IPS-18c (cell line): ENCODE results near the gene ANKRD24.
"Not testable (repeated sequence)": the region's sequence is repeated elsewhere in the genome, so short reads cannot be mapped to it uniquely, and the experiment has no call there.

Source experiments
- H3K4me3 ChIP-seq: 2 replicates; pipeline ENCODE4 v1.7.0; 2013; ENCODE audit warnings: low read depth, mild to moderate bottlenecking, low read length, moderate library complexity; ENCODE audit not compliant: insufficient read depth
- H3K9me3 ChIP-seq: one replicate; pipeline ENCODE4 v1.6.1; 2013; ENCODE audit warnings: mild to moderate bottlenecking, low read length, moderate library complexity; ENCODE audit not compliant: control insufficient read depth, insufficient read depth

ANKRD24 gene

DNA sequence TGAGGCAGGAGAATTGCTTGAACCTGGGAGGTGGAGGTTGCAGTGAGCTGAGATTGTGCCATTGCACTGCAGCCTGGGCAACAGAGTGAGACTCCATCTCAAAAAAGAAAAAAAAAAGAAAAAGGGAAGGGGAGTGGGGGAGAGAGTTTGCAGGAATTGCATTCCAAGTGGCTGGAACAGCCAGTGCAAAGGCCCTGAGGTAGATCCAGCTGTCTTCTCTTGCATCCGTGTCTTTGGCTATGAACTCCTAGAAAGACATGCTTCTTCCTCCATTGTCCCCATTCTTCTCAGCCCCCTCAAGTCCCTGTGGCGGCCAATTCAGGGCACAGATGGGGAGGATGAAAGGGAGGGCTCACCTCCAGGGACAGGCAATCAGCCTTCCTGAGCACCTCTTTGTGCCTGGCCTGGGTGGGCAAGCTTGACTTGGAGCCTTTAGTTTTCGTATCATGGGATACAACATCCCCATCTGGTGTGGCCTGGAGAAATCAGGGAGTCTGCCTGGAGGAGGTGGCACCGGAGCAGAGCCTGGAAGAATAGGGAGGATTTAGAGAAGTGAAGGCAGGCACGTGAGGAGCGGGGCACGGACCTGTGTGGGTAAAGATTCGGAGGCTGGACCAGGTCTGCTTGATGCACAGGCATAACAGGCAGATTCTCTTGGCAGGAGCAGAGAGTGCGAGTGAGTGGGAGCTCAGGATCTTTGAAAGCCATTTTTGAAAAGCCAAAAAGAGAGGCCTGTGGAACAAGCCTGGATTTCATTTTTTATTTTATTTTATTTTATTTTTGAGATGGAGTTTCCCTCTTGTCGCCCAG lies 5.0 kb downstream of the ANKRD24 start:
- Histone ChIP-seq H3K4me3 (no peak overlapping the region), H3K9me3 (no peaks in the 10 kb centered on the region)

- Histone ChIP-seq H3K4me3 (no peak overlapping the region), H3K9me3 (no peaks in the 10 kb centered on the region)
Observed at GRCh38 chr19:4189641-4190040, 7.2 kb downstream of the ANKRD24 start.

- H3K4me3 ChIP-seq, H3K9me3 ChIP-seq: not testable (repeated sequence)
Observed at GRCh38 chr19:4192537-4192936, 10.0 kb downstream of the ANKRD24 start.

GRCh38 chr19:4194353-4194752 lies 11.9 kb downstream of the ANKRD24 start:
- H3K4me3 ChIP-seq: no peak overlapping the region
- no peaks in the 10 kb centered on the region for H3K9me3 ChIP-seq

DNA sequence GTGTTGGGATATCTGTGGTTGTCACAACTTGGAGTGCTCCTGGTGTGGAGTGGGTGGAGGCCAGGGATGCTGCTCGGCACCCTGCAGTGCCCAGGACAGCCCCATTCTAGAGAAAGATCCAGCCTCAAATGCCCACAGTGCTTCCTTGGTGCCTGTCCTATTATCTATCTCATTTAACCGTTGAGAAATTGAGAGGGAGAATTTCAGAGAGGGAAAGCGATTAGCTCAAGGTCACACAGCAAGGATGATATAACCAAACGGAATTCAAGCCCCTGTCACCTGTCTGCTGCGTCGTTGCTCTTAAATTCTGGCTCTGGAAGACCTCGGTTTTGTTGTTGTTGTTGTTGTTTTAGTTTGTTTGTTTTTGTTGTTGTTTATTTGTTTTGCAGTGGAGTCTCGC lies 13.5 kb downstream of the ANKRD24 start:
- no peak overlapping the region for H3K4me3 ChIP-seq
- no peaks in the 10 kb centered on the region for H3K9me3 ChIP-seq

DNA sequence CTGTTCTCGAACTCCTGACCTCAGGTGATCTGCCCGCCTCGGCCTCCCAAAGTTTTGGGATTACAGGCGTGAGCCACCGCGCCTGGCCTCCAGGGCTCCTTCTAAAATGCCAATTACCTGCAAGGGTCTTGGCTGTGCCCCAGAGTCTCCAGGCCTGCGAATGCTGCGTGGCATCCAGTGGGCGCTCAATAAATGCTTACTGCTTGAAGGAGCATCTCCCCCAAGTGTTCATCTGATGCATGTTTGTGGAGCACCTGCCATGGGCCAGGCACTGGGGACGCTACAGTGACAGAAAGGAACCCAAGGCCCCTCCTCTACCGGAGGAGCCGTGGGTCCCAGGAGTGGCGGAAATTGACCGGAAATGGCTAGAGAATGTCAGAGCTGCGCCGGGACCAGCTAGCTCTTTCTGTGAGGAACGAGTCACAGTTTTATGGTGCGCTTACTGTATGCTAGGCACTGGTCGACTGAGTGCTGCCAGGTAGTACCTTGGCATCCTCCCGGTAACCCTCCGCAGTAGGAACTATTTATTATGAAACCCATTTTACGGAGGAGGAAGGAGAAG lies 14.2 kb downstream of the ANKRD24 start:
- Histone ChIP-seq H3K4me3 (no peak overlapping the region), H3K9me3 (no peaks in the 10 kb centered on the region)

GRCh38 chr19:4197228-4197624 lies 14.7 kb downstream of the ANKRD24 start:
- H3K9me3 ChIP-seq: no peaks in the 10 kb centered on the region
- no peak overlapping the region for H3K4me3 ChIP-seq

DNA sequence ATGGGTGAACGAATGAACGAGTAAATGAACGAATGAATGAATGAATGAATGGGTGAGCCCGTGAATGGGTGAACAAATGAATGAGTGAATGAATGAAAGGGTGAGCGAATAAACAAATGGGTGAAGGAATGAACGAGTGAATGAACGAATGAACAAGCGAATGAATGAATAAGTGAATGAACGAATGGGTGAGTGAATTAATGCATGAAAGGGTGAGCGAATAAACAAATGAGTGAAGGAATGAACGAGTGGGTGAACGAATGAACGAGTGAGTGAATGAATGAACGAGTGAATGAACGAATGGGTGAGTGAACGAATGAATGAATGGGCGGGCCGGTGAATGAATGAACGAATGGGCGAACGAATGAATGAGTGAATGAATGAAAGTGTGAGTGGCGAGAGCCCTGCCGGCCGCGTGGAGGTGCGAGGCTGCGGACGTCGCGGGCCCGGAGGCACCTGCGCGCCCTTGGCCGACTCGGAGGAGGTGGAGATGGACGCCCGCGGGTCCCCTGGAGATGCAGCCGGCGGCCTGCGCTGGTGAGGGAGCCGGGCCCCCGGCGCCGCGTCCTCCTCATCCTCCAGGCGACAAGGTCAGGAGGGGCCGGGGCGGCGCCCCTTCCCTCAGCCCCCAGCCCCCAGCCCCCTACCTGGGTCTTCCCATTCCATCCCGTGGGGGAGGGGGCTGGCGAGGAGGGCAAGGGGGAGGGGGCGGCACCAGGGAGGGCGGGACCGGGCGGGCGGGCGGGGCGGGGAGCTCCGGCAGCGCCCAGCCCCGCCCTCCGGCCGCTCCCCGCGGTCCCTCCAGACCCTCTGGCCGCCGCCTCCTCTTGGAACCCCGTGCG lies 15.4 kb downstream of the ANKRD24 start:
- peak overlapping the region; percentile 52 for H3K4me3 ChIP-seq

DNA sequence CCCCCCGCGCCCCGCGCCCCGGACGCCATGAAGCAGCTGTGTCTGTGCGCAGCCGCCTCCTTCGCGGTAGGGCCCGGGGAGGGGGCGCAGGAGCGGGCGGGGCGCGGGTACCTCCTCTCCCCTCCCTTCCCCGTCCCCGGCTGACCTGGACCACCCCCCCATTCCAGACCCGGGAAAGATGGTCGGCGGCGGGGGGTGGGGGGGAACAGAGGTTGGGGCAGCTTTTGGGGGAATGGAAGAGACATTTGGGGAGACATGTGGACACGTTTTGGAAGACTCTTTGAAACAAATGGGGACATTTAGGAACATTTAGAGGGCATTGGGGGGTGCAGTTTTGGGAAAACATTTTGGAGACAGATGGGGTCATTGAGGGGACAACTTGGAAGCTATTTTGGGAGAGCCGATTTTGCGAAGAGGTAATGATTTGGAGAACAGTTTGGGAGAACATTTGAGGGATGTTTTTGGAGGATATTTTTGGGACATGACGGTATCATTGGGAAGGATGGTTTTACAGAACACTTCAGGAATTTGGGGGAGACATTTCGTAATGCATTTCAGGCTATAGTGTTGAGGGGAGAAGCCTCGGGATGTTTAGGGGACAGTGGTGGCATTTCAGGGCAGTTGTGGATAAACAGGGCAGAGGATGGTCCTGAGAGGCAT lies 16.1 kb downstream of the ANKRD24 start:
- H3K9me3 ChIP-seq: no peaks in the 10 kb centered on the region
- peak overlapping the region; percentile 52 for H3K4me3 ChIP-seq

More for the DNA sequence above, 15.4 kb downstream of the ANKRD24 start:
- no peaks in the 10 kb centered on the region for H3K9me3 ChIP-seq

GRCh38 chr19:4199699-4200293 lies 17.3 kb downstream of the ANKRD24 start:
- Histone ChIP-seq H3K9me3 (no peaks in the 10 kb centered on the region), H3K4me3 (no peak overlapping the region)

GRCh38 chr19:4200940-4201542 lies 18.6 kb downstream of the ANKRD24 start:
- Histone ChIP-seq H3K4me3 (no peak overlapping the region), H3K9me3 (no peaks in the 10 kb centered on the region)

- Histone ChIP-seq H3K4me3 (no peak overlapping the region), H3K9me3 (no peaks in the 10 kb centered on the region)
Observed at GRCh38 chr19:4201798-4202197, 19.3 kb downstream of the ANKRD24 start.

- no peak overlapping the region for H3K4me3 ChIP-seq
- no peaks in the 10 kb centered on the region for H3K9me3 ChIP-seq
Observed at GRCh38 chr19:4206818-4207484, 24.5 kb downstream of the ANKRD24 start.

GRCh38 chr19:4208385-4209094 lies 26.1 kb downstream of the ANKRD24 start:
- H3K9me3 ChIP-seq: no peaks in the 10 kb centered on the region
- no peak overlapping the region for H3K4me3 ChIP-seq

DNA sequence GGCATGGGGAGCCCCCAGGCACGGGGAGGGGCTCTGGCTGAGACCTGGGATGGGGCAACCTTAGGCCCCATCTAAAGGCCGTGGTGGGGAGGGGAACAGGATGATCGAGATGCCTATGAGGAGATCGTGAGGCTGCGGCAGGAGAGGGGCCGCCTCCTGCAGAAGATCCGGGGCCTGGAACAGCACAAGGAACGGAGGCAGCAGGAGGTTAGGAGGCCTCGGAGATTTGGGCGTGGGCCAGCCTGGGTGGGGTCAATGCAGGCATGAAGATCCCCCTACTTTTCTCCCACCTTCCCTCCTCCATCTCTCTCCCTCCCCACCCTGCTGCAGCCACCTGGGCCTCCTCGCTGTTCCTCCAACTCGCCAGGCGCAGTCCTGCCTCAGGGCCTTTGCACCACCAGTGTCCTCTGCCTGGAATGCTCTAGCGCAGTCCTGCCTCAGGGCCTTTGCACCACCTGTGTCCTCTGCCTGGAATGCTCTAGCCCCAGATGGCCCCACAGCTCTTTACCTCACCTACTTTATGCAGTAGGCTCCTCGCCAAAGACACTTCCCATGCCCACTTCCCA lies 27.8 kb downstream of the ANKRD24 start:
- Histone ChIP-seq H3K9me3 (no peaks in the 10 kb centered on the region), H3K4me3 (no peak overlapping the region)
